HUES6 (cell line): ENCODE results near the gene GCLM.
"Not testable (repeated sequence)": the region's sequence is repeated elsewhere in the genome, so short reads cannot be mapped to it uniquely, and the experiment has no call there.

ENCODE experiments used
- H3K27ac ChIP-seq: 2 replicates; pipeline ENCODE4 v1.7.0; 2013; ENCODE audit warnings: low read depth, mild to moderate bottlenecking, low read length, inconsistent platforms
- H3K27me3 ChIP-seq: 2 replicates; pipeline ENCODE4 v1.6.1; 2013; ENCODE audit warnings: low read length; ENCODE audit not compliant: control insufficient read depth, insufficient read depth
- H3K36me3 ChIP-seq: 2 replicates; pipeline ENCODE4 v1.6.1; 2013; ENCODE audit warnings: low read length; ENCODE audit not compliant: control insufficient read depth, insufficient read depth
- H3K4me1 ChIP-seq: 2 replicates; pipeline ENCODE4 v1.6.1; 2013; ENCODE audit warnings: low read length; ENCODE audit not compliant: control insufficient read depth, insufficient read depth
- H3K4me3 ChIP-seq: 2 replicates; pipeline ENCODE4 v1.5.1; 2013; ENCODE audit warnings: low read depth, low read length
- H3K9ac ChIP-seq: one replicate; pipeline ENCODE4 v1.6.1; 2013; ENCODE audit warnings: mild to moderate bottlenecking, low read length
- H3K9me3 ChIP-seq: 2 replicates; pipeline ENCODE4 v1.6.1; 2013; ENCODE audit warnings: low read depth, low read length; ENCODE audit not compliant: control insufficient read depth, insufficient read depth

Gene GCLM

DNA sequence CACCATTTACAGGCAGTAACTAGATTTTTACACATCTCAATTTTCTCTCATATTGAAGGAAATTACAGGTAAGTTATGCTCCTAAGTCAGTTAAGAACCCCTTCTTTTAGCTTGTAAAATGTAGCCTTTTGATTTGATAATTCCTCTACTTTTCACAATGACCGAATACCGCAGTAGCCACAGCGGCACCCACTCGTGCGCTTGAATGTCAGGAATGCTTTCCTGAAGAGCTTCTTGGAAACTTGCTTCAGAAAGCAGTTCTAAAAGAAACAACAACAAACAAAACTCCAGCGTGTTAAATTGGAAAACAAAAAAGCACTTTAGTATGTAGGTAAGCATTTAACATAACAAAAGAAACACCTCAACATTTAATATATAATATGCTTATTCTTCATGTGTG lies 20.3 kb downstream of the GCLM start:
- H3K4me1 ChIP-seq, result peaks cover 8% of the 10 kb centered on the region; the same call in 1 of the 2 replicates
- H3K27me3 ChIP-seq, result no peaks in the 10 kb centered on the region
- H3K27ac ChIP-seq, result peak overlapping the region; percentile 22
- no peak overlapping the region for H3K4me3 ChIP-seq
- no peak overlapping the region for H3K9ac ChIP-seq
- peaks cover 8% of the 10 kb centered on the region for H3K36me3 ChIP-seq
- H3K9me3 ChIP-seq, result no peaks in the 10 kb centered on the region

DNA sequence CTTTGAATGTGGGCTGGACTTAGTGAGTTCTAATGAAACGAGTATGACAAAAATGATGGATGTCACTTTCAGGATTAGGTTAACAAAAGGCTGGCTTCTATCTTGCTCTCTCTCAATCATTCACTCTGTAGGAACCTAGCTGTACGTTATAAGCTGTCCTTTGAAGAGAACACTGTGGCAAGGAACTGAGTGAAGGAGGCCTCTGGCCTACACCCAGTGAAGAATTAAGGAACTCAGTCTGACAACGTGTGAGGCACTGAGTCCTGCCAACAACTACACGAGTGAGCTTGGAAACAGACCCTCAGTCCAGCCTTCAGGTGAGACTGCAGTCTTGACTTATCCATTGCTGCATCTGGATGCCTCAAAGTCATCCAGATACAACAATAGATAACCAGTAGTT lies 27.0 kb downstream of the GCLM start:
- H3K36me3 ChIP-seq, result peaks cover 5% of the 10 kb centered on the region
- no peak overlapping the region for H3K9ac ChIP-seq
- no peaks in the 10 kb centered on the region for H3K27me3 ChIP-seq
- no peaks in the 10 kb centered on the region for H3K9me3 ChIP-seq
- no peaks in the 10 kb centered on the region for H3K4me1 ChIP-seq
- no peak overlapping the region for H3K27ac ChIP-seq
- no peak overlapping the region for H3K4me3 ChIP-seq

DNA sequence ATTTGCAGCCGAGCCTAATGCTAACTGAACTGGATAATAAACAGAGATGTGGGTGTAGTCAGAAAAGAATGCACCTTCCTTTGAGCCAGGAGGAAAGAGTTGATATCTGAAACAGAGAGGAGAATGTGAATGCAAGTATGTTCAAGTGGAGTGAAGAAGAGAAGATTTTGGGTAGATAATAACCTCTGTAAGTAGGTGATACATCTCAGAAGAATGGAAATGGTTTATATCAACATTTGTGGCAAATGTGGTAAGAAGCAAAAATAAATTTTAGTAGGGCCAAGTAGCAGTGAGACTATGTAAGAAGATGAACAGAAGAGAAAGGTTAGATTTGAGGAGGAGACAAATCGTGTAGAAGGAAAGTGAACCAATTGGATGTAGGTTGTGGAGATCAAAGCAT lies 28.5 kb downstream of the GCLM start:
- no peaks in the 10 kb centered on the region for H3K9me3 ChIP-seq
- H3K27ac ChIP-seq, result no peak overlapping the region
- peaks cover 20% of the 10 kb centered on the region for H3K36me3 ChIP-seq
- H3K9ac ChIP-seq, result no peak overlapping the region
- H3K4me3 ChIP-seq, result no peak overlapping the region
- no peaks in the 10 kb centered on the region; the same call in 1 of the 2 replicates for H3K4me1 ChIP-seq
- no peaks in the 10 kb centered on the region for H3K27me3 ChIP-seq

DNA sequence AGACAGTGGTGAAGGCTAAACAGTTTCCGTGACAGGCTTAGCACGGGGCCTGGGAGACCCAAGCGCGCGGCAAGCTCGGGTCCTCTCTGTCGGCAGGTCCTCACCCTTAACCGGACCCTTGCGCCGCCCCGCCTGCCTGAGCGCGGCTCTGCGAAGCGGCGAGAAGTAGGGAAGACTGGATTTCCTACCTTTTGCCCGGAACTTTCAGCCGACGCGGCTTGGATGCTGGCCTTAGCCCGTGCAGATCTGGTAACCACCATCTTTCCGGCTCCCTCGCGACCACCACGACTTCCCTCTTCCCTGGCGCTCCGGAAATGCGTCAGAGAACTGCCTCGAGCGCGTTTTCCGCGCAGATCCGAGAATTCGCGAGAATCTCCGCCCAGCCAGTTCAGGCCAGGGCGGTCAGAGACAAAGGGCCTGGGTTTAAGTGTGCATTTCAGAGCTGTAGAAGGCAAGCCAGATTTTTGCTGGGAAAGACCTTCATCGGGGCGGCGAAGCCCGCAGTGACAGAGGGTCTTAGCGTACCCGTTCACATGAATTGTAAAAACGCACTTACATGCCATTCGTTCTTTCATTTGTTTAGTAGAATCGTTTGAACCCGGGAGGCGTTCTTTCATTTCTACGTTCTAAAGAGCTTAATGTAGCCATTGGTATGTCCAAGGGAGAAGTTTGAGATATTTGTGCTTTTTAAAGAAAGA lies 30.2 kb downstream of the GCLM start, which contains the start of gene DNTTIP2:
TSS of gene DNTTIP2 (minus strand) at position 318 of the 698 bp plus-strand sequence. CDS start at position 260, 58 bp downstream.
- H3K4me3 ChIP-seq, result peak within 1 kb of the TSS; percentile 100
- peaks cover 36% of the 10 kb centered on the region for H3K36me3 ChIP-seq
- H3K9ac ChIP-seq, result peak within 1 kb of the TSS; percentile 94
- H3K4me1 ChIP-seq, result no peaks in the 10 kb centered on the region; the same call in 1 of the 2 replicates
- H3K27ac ChIP-seq, result peak within 1 kb of the TSS; percentile 92
- H3K27me3 ChIP-seq, result no peaks in the 10 kb centered on the region
- H3K9me3 ChIP-seq, result no peaks in the 10 kb centered on the region

DNA sequence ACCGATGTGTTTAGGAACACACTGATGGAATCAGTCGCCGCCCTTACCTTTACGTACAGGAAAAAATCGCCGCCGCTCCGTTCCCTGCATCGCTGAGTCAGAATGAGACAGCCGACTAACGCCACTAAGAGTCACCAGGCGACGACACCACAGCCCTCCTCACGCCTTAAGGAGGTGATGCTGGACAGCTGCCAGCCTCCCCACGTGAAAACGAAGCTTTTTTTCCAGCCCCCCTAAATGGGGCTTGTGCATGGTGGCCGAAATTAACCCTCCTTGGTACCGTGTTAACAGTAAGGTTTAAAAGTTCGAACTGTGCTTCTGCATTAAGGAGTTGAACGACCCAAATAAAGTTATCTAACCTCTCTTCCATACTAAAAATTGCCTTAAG lies 30.7 kb downstream of the GCLM start:
- no peaks in the 10 kb centered on the region; the same call in 1 of the 2 replicates for H3K4me1 ChIP-seq
- H3K9me3 ChIP-seq, result no peaks in the 10 kb centered on the region
- peak overlapping the region; percentile 92 for H3K27ac ChIP-seq
- peaks cover 42% of the 10 kb centered on the region for H3K36me3 ChIP-seq
- peak overlapping the region; percentile 94 for H3K9ac ChIP-seq
- H3K4me3 ChIP-seq, result peak overlapping the region; percentile 100
- no peaks in the 10 kb centered on the region for H3K27me3 ChIP-seq

DNA sequence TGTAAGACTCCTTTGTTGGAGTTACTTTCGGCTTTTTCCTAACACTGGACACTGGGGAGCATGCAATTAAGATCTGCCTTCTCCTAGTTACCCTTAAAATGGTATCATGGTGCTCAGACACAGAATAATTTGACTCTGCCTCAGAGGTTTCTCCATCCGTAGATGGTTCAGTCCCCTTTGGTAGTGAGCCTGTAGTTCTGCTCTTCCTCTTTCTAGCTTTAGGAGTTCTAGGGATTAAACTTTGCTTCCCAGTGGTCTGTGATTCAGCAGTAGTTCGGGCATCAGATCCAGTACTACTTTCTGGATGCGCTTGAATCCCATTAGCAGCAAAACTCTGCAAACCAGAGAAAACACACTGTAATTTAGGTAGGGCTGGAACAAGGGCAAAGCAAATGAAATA lies 31.7 kb downstream of the GCLM start:
- H3K9me3 ChIP-seq, result no peaks in the 10 kb centered on the region
- no peak overlapping the region for H3K9ac ChIP-seq
- peaks cover 51% of the 10 kb centered on the region for H3K36me3 ChIP-seq
- no peaks in the 10 kb centered on the region for H3K27me3 ChIP-seq
- no peaks in the 10 kb centered on the region; the same call in 1 of the 2 replicates for H3K4me1 ChIP-seq
- H3K4me3 ChIP-seq, result peak overlapping the region; percentile 100
- no peak overlapping the region for H3K27ac ChIP-seq

GRCh38 chr1:93876244-93876643 lies 33.0 kb downstream of the GCLM start:
- Histone ChIP-seq H3K9ac (no peak overlapping the region), H3K27ac (no peak overlapping the region), H3K4me1 (no peaks in the 10 kb centered on the region; the same call in 1 of the 2 replicates), H3K4me3 (peak overlapping the region; percentile 27; the same call in 1 of the 2 replicates), H3K36me3 (peaks cover 64% of the 10 kb centered on the region), H3K9me3 (no peaks in the 10 kb centered on the region), H3K27me3 (no peaks in the 10 kb centered on the region)

GRCh38 chr1:93874025-93874651 lies 35.1 kb downstream of the GCLM start:
- H3K9me3 ChIP-seq, result no peaks in the 10 kb centered on the region

GRCh38 chr1:93871366-93871765 lies 37.9 kb downstream of the GCLM start:
- Histone ChIP-seq H3K27ac (no peak overlapping the region), H3K36me3 (peaks cover 79% of the 10 kb centered on the region), H3K4me3 (no peak overlapping the region), H3K27me3 (no peaks in the 10 kb centered on the region), H3K9me3 (no peaks in the 10 kb centered on the region), H3K4me1 (no peaks in the 10 kb centered on the region; the same call in 1 of the 2 replicates), H3K9ac (no peak overlapping the region)

More at GRCh38 chr1:93874025-93874651, 35.1 kb downstream of the GCLM start:
- H3K27me3 ChIP-seq, result no peaks in the 10 kb centered on the region
- H3K9ac ChIP-seq, result no peak overlapping the region
- H3K4me3 ChIP-seq, result no peak overlapping the region
- no peaks in the 10 kb centered on the region; the same call in 1 of the 2 replicates for H3K4me1 ChIP-seq
- H3K36me3 ChIP-seq, result peaks cover 85% of the 10 kb centered on the region
- no peak overlapping the region for H3K27ac ChIP-seq

GRCh38 chr1:93869653-93870052 lies 39.6 kb downstream of the GCLM start:
- Histone ChIP-seq H3K27me3 (no peaks in the 10 kb centered on the region), H3K4me3 (no peak overlapping the region), H3K36me3 (peaks cover 63% of the 10 kb centered on the region), H3K27ac (no peak overlapping the region), H3K4me1 (no peaks in the 10 kb centered on the region), H3K9me3 (no peaks in the 10 kb centered on the region), H3K9ac (no peak overlapping the region)

DNA sequence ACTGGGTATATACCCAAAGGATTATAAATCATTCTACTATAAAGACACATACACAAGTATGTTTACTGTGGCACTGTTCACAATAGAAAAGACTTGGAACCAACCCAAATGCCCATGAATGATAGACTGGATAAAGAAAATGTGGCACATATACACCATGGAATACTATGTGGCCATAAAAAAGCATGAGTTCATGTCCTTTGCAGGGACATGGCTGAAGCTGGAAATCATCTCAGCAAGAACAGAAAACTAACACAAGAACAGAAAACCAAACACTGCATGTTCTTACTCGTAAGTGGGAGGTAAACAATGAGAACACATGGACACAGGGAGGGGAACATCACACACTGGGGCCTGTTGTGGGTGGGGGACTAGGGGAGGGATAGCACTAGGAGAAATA lies 40.7 kb downstream of the GCLM start:
- not testable (repeated sequence) for H3K4me1 ChIP-seq, H3K27ac ChIP-seq, H3K4me3 ChIP-seq, H3K9me3 ChIP-seq, H3K27me3 ChIP-seq, H3K9ac ChIP-seq
- H3K36me3 ChIP-seq, result peaks cover 52% of the 10 kb centered on the region
